Liver (tissue), 9 donors: ENCODE measurements around the gene SPTBN4. TPM values are rescaled to one million over a fixed set of nuclear protein-coding genes. Genes with fewer than 3 reads are reported as not detected.

Experiments
- DNase-seq: peaks from one replicate; pipeline ENCODE4 v3.0.0-alpha.2; 2017; ENCODE audit warnings: low spot score
- H3K27ac ChIP-seq, 2 donors: one replicate each; pipeline ENCODE4 v1.7.0; 2013; ENCODE audit warnings: inconsistent platforms in 2 of 2, low read length in 2 of 2, control low read depth in 1 of 2, low read depth in 1 of 2, mild to moderate bottlenecking in 1 of 2
- H3K27me3 ChIP-seq, 4 donors: one replicate each; pipeline versions ENCODE4 v1.6.1 to v1.7.0; 2013; ENCODE audit warnings: low read length in 3 of 4, inconsistent platforms in 1 of 4, mild to moderate bottlenecking in 1 of 4, moderate library complexity in 1 of 4; ENCODE audit not compliant: control insufficient read depth in 4 of 4, insufficient read depth in 4 of 4
- H3K36me3 ChIP-seq, 4 donors: one replicate each; pipeline versions ENCODE4 v1.6.1 to v1.7.0; 2013; ENCODE audit warnings: low read length in 3 of 4, mild to moderate bottlenecking in 3 of 4, low read depth in 1 of 4, moderate library complexity in 1 of 4; ENCODE audit not compliant: control insufficient read depth in 4 of 4, insufficient read depth in 3 of 4
- H3K4me1 ChIP-seq, 4 donors: one replicate each; pipeline versions ENCODE4 v1.6.1 to v1.7.0; 2013; ENCODE audit warnings: low read length in 3 of 4, mild to moderate bottlenecking in 3 of 4, moderate library complexity in 1 of 4; ENCODE audit not compliant: control insufficient read depth in 4 of 4, insufficient read depth in 4 of 4
- H3K4me3 ChIP-seq, 3 donors: one replicate each; pipeline versions ENCODE4 v1.6.1 to v1.7.0; 2013; ENCODE audit warnings: low read length in 3 of 3, control low read depth in 1 of 3, low read depth in 1 of 3, mild to moderate bottlenecking in 1 of 3
- H3K9ac ChIP-seq, 2 donors: one replicate each; pipeline ENCODE4 v1.7.0; 2013; ENCODE audit warnings: low read length in 2 of 2, mild to moderate bottlenecking in 2 of 2, moderate library complexity in 2 of 2, control low read depth in 1 of 2, low read depth in 1 of 2
- H3K9me3 ChIP-seq, 4 donors: one replicate each; pipeline versions ENCODE4 v1.6.1 to v1.7.0; 2013; ENCODE audit warnings: low read length in 3 of 4; ENCODE audit not compliant: control insufficient read depth in 4 of 4
- EGR1 ChIP-seq, 2 donors: IDR thresholded peaks; 2 replicates each; pipeline ENCODE4 v1.6.1; 2016 to 2018; ENCODE audit warnings: antibody characterized with exemption in 2 of 2, low read depth in 2 of 2
- FOXA1 ChIP-seq: IDR thresholded peaks from 2 replicates; pipeline ENCODE4 v1.6.1; 2016; ENCODE audit warnings: antibody characterized with exemption
- FOXA2 ChIP-seq: IDR thresholded peaks from 2 replicates; pipeline ENCODE4 v1.6.1; 2016; ENCODE audit warnings: antibody characterized with exemption
- GABPA ChIP-seq, 2 donors: IDR thresholded peaks in 1 of 2; conservative IDR thresholded peaks in 1 of 2; 2 replicates each; pipeline ENCODE4 v1.6.1; 2016; ENCODE audit warnings: antibody characterized with exemption in 2 of 2, mild to moderate bottlenecking in 1 of 2, moderate library complexity in 1 of 2
- HNF4G ChIP-seq: IDR thresholded peaks from 2 replicates; pipeline ENCODE4 v1.6.1; 2016; ENCODE audit warnings: antibody characterized with exemption
- JUND ChIP-seq, 2 donors: IDR thresholded peaks; 2 replicates each; pipeline ENCODE4 v1.6.1; 2016; ENCODE audit warnings: antibody characterized with exemption in 2 of 2
- NR2F2 ChIP-seq: IDR thresholded peaks from 2 replicates; pipeline ENCODE4 v1.6.1; 2016; ENCODE audit warnings: antibody characterized with exemption
- RAD21 ChIP-seq, 2 donors: IDR thresholded peaks; 2 replicates each; pipeline ENCODE4 v1.6.1; 2016; ENCODE audit warnings: antibody characterized with exemption in 2 of 2, mild to moderate bottlenecking in 2 of 2
- RXRA ChIP-seq, 2 donors: IDR thresholded peaks; 2 replicates each; pipeline ENCODE4 v1.6.1; 2017 to 2018; ENCODE audit warnings: antibody characterized with exemption in 2 of 2, mild to moderate bottlenecking in 1 of 2
- SP1 ChIP-seq: IDR thresholded peaks from 2 replicates; pipeline ENCODE4 v1.6.1; 2018; ENCODE audit warnings: antibody characterized with exemption, mild to moderate bottlenecking
- TAF1 ChIP-seq: conservative IDR thresholded peaks from 2 replicates; pipeline ENCODE4 v1.6.1; 2016; ENCODE audit warnings: antibody characterized with exemption, mild to moderate bottlenecking
- YY1 ChIP-seq: IDR thresholded peaks from 2 replicates; pipeline ENCODE4 v1.6.1; 2016; ENCODE audit warnings: antibody characterized with exemption, mild to moderate bottlenecking
- WGBS: extraction: QIAGEN DNeasy Blood & Tissue Kit; methylation state at CpG from one replicate; pipeline ENCODE4 v1.1.7; 2013; 5-methylcytosine and 5-hydroxymethylcytosine counted together
- polyA plus RNA-seq, 2 donors: library from polyadenylated mRNA; stranded (reverse) in 1 of 2; unstranded in 1 of 2; fragments of 200-250 nt in 1 of 2; fragments of >200 nt in 1 of 2; fragmentation: Nextera tagmentation in 1 of 2; extraction: Ambion mirVana in 1 of 2; gene quantifications; one replicate each; pipeline versions ENCODE4 v1.2.1 to v1.2.3, GENCODE V29; 2013 to 2015
- total RNA-seq, 2 donors: library from RNA; depleted of rRNA; stranded (reverse); fragments of >200 nt; gene quantifications; one replicate each; pipeline ENCODE4 v1.2.3, GENCODE V29; 2014
- TF ChIP-seq, protein P1 (sequence below): IDR thresholded peaks from 2 replicates; pipeline ENCODE4 v1.6.1; 2016; ENCODE audit warnings: antibody characterized with exemption, mild to moderate bottlenecking
- TF ChIP-seq, protein P2 (sequence below): IDR thresholded peaks from 2 replicates; pipeline ENCODE4 v1.6.1; 2016; ENCODE audit warnings: antibody characterized with exemption
- TF ChIP-seq, protein P3 (sequence below): IDR thresholded peaks from 2 replicates; pipeline ENCODE4 v1.6.1; 2016; ENCODE audit warnings: antibody characterized with exemption
- TF ChIP-seq, protein P4 (sequence below): fragments of 150-350 bp; IDR thresholded peaks from 2 replicates; pipeline ENCODE4 v1.5.1; 2017; ENCODE audit warnings: improper control_type of control experiment, low read depth, low read length; ENCODE audit not compliant: missing input control
- donor health status: healthy.
- donor health status: healthy.
- donor health status: healthy.
- donor health status: healthy.
- donor health status: healthy.

The SPTBN4 gene
- total and polyA plus RNA-seq, 4 donors = 0.13 to 1.1 (median 0.62) TPM

DNA sequence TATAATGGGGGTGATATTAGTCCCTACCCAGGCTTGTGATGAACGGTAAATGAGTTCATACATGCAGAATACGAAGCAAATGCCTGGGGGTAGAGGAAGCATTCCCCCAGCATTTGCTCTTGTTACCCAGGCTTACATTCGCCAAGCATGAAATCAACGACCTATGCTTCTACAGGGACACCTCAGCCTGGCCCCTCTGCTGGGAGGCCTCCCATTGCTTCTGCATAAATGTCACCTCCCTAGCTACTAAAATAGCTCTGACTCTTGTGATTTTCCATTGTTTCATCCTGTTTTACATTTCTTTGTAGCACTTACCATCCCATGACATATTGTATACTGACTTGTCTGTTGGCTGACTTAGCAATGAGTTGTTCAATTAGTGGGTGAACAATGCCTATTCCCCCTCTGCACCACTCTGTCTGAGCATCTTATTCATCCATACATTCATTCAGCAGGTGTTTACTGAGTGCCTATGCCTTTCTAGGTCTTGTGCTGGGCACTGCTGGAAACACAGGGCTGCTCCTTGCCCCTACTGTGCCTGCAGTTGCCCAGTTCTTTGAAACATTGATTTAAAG, 47.0 kb downstream of the SPTBN4 start:
- peaks cover 0 to 5% (median 2%) of the 10 kb centered on the region in 4 donors for H3K27me3 ChIP-seq
- H3K9ac ChIP-seq = no peak overlapping the region
- H3K27ac ChIP-seq = no peak overlapping the region
- no peak for TF ChIP-seq FOXA2
- no peak for TF ChIP-seq RXRA (IDR thresholded peaks at IDR 0.05)
- TF ChIP-seq YY1 = no peak
- no peak for TF ChIP-seq TAF1
- no peak for TF ChIP-seq FOXA1
- TF ChIP-seq, protein P1, sequence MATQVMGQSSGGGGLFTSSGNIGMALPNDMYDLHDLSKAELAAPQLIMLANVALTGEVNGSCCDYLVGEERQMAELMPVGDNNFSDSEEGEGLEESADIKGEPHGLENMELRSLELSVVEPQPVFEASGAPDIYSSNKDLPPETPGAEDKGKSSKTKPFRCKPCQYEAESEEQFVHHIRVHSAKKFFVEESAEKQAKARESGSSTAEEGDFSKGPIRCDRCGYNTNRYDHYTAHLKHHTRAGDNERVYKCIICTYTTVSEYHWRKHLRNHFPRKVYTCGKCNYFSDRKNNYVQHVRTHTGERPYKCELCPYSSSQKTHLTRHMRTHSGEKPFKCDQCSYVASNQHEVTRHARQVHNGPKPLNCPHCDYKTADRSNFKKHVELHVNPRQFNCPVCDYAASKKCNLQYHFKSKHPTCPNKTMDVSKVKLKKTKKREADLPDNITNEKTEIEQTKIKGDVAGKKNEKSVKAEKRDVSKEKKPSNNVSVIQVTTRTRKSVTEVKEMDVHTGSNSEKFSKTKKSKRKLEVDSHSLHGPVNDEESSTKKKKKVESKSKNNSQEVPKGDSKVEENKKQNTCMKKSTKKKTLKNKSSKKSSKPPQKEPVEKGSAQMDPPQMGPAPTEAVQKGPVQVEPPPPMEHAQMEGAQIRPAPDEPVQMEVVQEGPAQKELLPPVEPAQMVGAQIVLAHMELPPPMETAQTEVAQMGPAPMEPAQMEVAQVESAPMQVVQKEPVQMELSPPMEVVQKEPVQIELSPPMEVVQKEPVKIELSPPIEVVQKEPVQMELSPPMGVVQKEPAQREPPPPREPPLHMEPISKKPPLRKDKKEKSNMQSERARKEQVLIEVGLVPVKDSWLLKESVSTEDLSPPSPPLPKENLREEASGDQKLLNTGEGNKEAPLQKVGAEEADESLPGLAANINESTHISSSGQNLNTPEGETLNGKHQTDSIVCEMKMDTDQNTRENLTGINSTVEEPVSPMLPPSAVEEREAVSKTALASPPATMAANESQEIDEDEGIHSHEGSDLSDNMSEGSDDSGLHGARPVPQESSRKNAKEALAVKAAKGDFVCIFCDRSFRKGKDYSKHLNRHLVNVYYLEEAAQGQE = no peak
- TF ChIP-seq, protein P2, sequence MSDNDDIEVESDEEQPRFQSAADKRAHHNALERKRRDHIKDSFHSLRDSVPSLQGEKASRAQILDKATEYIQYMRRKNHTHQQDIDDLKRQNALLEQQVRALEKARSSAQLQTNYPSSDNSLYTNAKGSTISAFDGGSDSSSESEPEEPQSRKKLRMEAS = no peak
- no peak for TF ChIP-seq GABPA (IDR thresholded peaks at IDR 0.05 in 1 of 2, conservative IDR thresholded peaks at IDR 0.05 in 1 of 2)
- no peak for TF ChIP-seq NR2F2
- no peak for TF ChIP-seq JUND (IDR thresholded peaks at IDR 0.05)
- TF ChIP-seq SP1 = no peak
- TF ChIP-seq, protein P3, sequence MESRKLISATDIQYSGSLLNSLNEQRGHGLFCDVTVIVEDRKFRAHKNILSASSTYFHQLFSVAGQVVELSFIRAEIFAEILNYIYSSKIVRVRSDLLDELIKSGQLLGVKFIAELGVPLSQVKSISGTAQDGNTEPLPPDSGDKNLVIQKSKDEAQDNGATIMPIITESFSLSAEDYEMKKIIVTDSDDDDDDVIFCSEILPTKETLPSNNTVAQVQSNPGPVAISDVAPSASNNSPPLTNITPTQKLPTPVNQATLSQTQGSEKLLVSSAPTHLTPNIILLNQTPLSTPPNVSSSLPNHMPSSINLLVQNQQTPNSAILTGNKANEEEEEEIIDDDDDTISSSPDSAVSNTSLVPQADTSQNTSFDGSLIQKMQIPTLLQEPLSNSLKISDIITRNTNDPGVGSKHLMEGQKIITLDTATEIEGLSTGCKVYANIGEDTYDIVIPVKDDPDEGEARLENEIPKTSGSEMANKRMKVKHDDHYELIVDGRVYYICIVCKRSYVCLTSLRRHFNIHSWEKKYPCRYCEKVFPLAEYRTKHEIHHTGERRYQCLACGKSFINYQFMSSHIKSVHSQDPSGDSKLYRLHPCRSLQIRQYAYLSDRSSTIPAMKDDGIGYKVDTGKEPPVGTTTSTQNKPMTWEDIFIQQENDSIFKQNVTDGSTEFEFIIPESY = no peak
- DNase-seq = no peak
- WGBS = 86% methylated on average over 4 of the region's 4 CpGs
- H3K4me3 ChIP-seq = no peak overlapping the region
- H3K36me3 ChIP-seq = no peaks in the 10 kb centered on the region
- peaks cover 0 to 10% (median 4%) of the 10 kb centered on the region in 4 donors for H3K4me1 ChIP-seq
- no peaks in the 10 kb centered on the region for H3K9me3 ChIP-seq

DNA sequence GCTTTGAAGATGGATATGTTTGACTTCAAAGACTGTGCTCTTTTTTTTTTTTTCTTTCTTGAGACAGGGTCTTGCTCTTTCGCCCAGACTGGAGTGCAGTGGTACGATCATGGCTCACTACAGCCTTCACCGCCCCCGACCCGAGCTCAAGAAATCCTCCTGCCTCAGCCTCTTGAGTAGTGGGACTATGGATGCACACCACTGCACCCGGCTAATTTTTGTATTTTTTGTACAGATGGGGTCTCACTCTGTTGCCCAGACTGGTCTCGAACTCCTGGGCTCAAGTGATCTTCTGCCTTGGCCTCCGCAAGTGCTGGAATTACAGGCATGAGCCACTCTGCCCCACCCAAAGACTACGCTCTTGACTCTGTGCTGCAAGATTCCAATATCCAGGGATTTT, 50.4 kb downstream of the SPTBN4 start:
- Histone ChIP-seq H3K4me3 (no peak overlapping the region), H3K36me3 (no peaks in the 10 kb centered on the region), H3K27me3 (peaks cover 0 to 9% (median under 1%) of the 10 kb centered on the region in 4 donors), H3K9ac (no peak overlapping the region), H3K9me3 (no peaks in the 10 kb centered on the region), H3K27ac (no peak overlapping the region), H3K4me1 (peaks cover 0 to 15% (median 4%) of the 10 kb centered on the region in 4 donors)
- 88% methylated on average over 9 of the region's 9 CpGs for WGBS
- DNase-seq = no peak
- TF ChIP-seq, protein P2 = no peak
- no peak for TF ChIP-seq TAF1
- no peak for TF ChIP-seq SP1
- TF ChIP-seq, protein P4, sequence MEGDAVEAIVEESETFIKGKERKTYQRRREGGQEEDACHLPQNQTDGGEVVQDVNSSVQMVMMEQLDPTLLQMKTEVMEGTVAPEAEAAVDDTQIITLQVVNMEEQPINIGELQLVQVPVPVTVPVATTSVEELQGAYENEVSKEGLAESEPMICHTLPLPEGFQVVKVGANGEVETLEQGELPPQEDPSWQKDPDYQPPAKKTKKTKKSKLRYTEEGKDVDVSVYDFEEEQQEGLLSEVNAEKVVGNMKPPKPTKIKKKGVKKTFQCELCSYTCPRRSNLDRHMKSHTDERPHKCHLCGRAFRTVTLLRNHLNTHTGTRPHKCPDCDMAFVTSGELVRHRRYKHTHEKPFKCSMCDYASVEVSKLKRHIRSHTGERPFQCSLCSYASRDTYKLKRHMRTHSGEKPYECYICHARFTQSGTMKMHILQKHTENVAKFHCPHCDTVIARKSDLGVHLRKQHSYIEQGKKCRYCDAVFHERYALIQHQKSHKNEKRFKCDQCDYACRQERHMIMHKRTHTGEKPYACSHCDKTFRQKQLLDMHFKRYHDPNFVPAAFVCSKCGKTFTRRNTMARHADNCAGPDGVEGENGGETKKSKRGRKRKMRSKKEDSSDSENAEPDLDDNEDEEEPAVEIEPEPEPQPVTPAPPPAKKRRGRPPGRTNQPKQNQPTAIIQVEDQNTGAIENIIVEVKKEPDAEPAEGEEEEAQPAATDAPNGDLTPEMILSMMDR = no peak
- no peak for TF ChIP-seq NR2F2
- TF ChIP-seq EGR1 (IDR thresholded peaks at IDR 0.05; ENCODE audit: low read depth in 2 of 2) = no peak
- no peak for TF ChIP-seq HNF4G
- no peak for TF ChIP-seq JUND (IDR thresholded peaks at IDR 0.05)
- TF ChIP-seq FOXA1 = no peak
- no peak for TF ChIP-seq RAD21 (IDR thresholded peaks at IDR 0.05)
